WERI-Rb-1 (cell line): Measurements from ENCODE around the gene NDUFAF5.

Source experiments
- DNase-seq: peaks from one replicate; pipeline ENCODE4 v3.0.0-alpha.2; 2020
- H3K27ac ChIP-seq: fragments of 250-450 bp; sonication (Bioruptor Pico); 2 replicates; pipeline ENCODE4 v1.5.1; 2020; ENCODE audit warnings: mild to moderate bottlenecking, moderate library complexity
- H3K27me3 ChIP-seq: fragments of 250-450 bp; sonication (Bioruptor Pico); 2 replicates; pipeline ENCODE4 v1.5.1; 2021; ENCODE audit warnings: mild to moderate bottlenecking, low read depth, moderate library complexity; ENCODE audit not compliant: insufficient read depth, severe bottlenecking
- H3K36me3 ChIP-seq: fragments of 250-450 bp; sonication (Bioruptor Pico); 2 replicates; pipeline ENCODE4 v1.5.1; 2020; ENCODE audit warnings: mild to moderate bottlenecking, moderate library complexity
- H3K4me3 ChIP-seq: 2 replicates; pipeline ENCODE4 v1.5.1; 2011; ENCODE audit warnings: low read depth, mild to moderate bottlenecking, control low read depth, low read length
- H3K9me3 ChIP-seq: fragments of 250-450 bp; sonication (Bioruptor Pico); 2 replicates; pipeline ENCODE4 v1.5.1; 2021; ENCODE audit warnings: mild to moderate bottlenecking, moderate library complexity; ENCODE audit not compliant: severe bottlenecking
- CTCF ChIP-seq: IDR thresholded peaks from 2 replicates; pipeline ENCODE4 v1.5.1; 2011; ENCODE audit warnings: low read depth, mild to moderate bottlenecking, control low read depth, inconsistent platforms, low read length

The NDUFAF5 gene

GRCh38 chr20:13809855-13810254, 25.0 kb downstream of the NDUFAF5 start:
- Histone ChIP-seq H3K27ac (no peak overlapping the region), H3K27me3 (no peaks in the 10 kb centered on the region), H3K4me3 (no peak overlapping the region), H3K9me3 (no peaks in the 10 kb centered on the region), H3K36me3 (peaks cover 64% of the 10 kb centered on the region)
- DNase-seq = no peak
- no peak for TF ChIP-seq CTCF

GRCh38 chr20:13810446-13810845, 25.6 kb downstream of the NDUFAF5 start:
- no peaks in the 10 kb centered on the region for H3K9me3 ChIP-seq
- TF ChIP-seq CTCF = no peak
- DNase-seq = no peak
- H3K27ac ChIP-seq = no peak overlapping the region
- no peak overlapping the region for H3K4me3 ChIP-seq
- H3K27me3 ChIP-seq = no peaks in the 10 kb centered on the region
- H3K36me3 ChIP-seq = peaks cover 68% of the 10 kb centered on the region

- no peaks in the 10 kb centered on the region for H3K9me3 ChIP-seq
- H3K27me3 ChIP-seq = no peaks in the 10 kb centered on the region
- TF ChIP-seq CTCF = no peak
- no peak overlapping the region for H3K27ac ChIP-seq
- H3K36me3 ChIP-seq = peaks cover 86% of the 10 kb centered on the region
- no peak overlapping the region for H3K4me3 ChIP-seq
- DNase-seq = no peak
Measured at GRCh38 chr20:13813910-13814309, 29.1 kb downstream of the NDUFAF5 start.

GRCh38 chr20:13814672-13815071, 29.8 kb downstream of the NDUFAF5 start:
- H3K27ac ChIP-seq = no peak overlapping the region
- H3K36me3 ChIP-seq = peaks cover 78% of the 10 kb centered on the region
- H3K27me3 ChIP-seq = no peaks in the 10 kb centered on the region
- DNase-seq = no peak
- no peak for TF ChIP-seq CTCF
- no peaks in the 10 kb centered on the region for H3K9me3 ChIP-seq
- no peak overlapping the region for H3K4me3 ChIP-seq

GRCh38 chr20:13816757-13817156, 31.9 kb downstream of the NDUFAF5 start:
- H3K27ac ChIP-seq = no peak overlapping the region
- peaks cover 59% of the 10 kb centered on the region for H3K36me3 ChIP-seq
- TF ChIP-seq CTCF = no peak
- H3K4me3 ChIP-seq = no peak overlapping the region
- H3K27me3 ChIP-seq = no peaks in the 10 kb centered on the region
- no peak for DNase-seq
- H3K9me3 ChIP-seq = no peaks in the 10 kb centered on the region

GRCh38 chr20:13817342-13817741, 32.5 kb downstream of the NDUFAF5 start:
- Histone ChIP-seq H3K9me3 (no peaks in the 10 kb centered on the region), H3K4me3 (no peak overlapping the region), H3K27me3 (no peaks in the 10 kb centered on the region), H3K36me3 (peaks cover 54% of the 10 kb centered on the region), H3K27ac (no peak overlapping the region)
- DNase-seq = no peak
- no peak for TF ChIP-seq CTCF
